HL-60/S4 treated with phorbol 12-myristate 13-acetate at 8.2 ng/mL for 4 days and 3 days (cell line): ENCODE data around the gene GCLC.
"Not testable (repeated sequence)": the region's sequence is repeated elsewhere in the genome, so short reads cannot be mapped to it uniquely, and the experiment has no call there.

Experiments used
- in situ Hi-C: fragments of 300-500 bp; cut with MboI; formaldehyde crosslinking; loops from 2 replicates; pipeline ENCODE4 v1.15.0; 2022; ENCODE audit warnings: low sequenced_read_pairs

The GCLC gene

DNA sequence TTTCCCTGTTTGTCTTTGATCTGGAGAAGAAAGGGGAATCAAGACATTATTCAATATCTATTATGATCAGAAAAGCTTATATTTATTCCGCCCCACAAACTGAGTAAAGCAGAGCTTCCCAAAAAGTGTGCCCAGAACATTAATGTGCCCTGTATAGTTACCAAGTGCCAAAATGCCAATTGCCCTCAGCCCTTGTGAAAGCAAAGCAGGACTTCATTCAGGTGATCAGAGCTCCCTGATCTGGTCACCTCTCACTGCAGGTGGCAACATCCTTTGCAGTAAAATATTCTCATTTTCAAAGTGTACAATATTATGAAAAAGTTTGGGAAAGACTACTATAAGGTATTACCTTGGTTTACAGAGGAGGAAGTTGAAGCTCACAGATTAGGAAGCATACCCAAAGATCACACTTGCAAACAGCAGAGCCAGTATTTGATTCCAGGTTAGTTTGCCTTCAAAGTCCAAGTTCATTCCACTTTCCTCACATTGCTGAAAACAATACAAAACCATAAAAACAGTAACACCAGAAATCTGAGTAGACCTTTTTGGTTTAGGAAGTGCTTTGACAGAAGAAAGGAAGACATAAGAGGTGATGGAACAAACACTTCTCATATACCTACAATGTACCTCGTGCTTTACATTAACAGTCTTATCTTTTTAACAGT lies 19.6 kb upstream of the GCLC start:
- in situ Hi-C loops, result no loop called here

DNA sequence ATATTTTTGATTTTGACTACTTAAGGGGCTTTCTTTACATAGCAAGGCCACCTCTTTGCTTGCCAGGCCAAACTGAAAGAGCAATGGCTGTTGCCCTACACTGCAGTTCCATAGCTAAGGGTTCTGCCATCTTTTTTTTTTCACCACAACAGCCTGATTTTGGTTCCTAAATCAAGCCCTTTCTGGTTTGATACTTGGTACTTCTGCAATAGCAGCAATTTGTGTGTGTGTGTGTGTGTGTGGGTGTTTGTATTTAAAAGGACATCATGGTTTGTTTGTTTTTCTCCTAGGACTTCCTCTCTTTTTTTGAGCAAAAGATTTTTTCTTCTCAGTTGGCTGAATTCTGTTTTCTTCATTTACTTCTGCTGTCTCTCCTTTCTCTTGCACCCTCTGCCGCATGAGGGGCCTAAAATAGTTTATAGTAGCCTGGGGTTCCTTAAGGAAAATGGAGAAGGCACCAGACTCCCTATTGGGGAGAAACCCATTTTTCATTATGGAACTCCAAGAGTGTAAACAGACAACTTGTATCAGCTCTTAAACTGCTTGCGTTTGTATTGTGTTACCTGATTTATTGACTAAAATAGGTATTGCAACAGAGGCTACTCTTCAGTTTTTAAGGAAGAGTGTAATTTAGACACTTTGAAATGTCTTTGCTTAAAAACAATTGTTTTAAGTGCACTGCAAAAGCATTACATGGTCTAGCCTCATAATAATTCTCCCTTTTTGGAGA lies 12.2 kb upstream of the GCLC start:
- in situ Hi-C loops, result no loop called here

DNA sequence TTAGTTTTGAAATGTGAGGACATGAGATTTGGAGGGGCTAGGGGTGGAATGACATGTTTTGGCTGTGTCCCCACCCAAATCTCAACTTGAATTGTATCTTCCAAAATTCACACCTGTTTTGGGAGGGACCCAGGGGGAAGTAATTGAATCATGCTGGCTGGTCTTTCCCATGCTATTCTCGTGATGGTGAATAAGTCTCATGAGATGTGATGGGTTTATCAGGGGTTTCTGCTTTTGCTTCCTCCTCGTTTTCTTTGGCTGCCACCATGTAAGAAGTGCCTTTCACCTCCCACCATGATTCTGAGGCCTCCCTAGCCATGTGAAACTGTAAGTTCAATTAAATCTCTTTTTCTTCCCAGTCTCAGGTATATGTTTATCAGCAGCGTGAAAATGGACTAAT lies 8.7 kb upstream of the GCLC start:
- in situ Hi-C loops, result not testable (repeated sequence)

DNA sequence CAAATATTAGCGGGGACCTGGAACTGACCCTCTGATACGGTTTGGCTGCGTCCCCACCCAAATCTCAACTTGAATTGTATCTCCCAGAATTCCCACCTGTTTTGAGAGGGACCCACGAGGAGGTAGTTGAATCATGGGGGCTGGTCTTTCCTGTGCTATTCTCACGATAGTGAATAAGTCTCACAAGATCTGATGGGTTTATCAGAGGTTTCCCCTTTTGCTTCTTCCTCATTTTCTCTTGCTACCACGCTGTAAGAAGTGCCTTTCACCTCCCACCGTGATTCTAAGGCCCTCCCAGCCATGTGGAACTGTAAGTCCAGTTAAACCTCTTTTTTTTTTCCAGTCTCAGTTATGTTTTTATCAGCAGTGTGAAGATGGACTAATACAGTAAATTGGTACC lies 6.8 kb upstream of the GCLC start:
- in situ Hi-C loops, result not testable (repeated sequence)

DNA sequence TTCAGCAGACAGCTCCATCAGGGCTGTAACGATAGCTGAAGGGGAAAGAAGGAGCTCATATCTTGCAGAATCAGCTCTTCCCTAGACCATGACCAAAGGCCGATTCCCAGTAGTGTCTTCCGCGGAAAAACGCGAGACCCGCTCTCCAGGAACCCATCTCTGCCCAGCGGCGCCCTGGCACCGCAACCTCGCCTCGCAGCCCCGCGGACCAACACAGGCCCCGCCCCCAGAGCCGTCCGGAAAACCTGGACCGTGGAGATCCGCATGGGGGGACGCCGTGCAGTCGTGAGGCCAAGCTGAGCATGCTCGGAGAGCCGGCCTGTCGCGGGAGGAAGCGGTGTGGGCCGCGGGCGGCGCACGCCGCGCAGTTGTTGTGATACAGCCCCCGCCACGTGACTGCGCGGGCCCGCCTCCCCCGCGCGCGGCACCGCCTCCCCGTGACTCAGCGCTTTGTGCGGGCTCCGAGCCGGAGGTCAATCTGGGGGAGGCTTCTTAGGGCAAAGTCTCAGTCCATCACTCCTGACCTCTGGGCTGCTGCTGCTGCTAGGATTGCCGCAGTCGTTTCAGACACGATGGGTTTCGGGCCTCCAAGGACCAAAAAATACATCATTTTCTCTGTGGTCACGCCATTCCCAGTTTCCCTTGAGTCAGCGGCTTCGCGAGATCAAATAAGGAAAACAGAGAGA lies 3.1 kb upstream of the GCLC start:
- in situ Hi-C loops, result no loop called here

DNA sequence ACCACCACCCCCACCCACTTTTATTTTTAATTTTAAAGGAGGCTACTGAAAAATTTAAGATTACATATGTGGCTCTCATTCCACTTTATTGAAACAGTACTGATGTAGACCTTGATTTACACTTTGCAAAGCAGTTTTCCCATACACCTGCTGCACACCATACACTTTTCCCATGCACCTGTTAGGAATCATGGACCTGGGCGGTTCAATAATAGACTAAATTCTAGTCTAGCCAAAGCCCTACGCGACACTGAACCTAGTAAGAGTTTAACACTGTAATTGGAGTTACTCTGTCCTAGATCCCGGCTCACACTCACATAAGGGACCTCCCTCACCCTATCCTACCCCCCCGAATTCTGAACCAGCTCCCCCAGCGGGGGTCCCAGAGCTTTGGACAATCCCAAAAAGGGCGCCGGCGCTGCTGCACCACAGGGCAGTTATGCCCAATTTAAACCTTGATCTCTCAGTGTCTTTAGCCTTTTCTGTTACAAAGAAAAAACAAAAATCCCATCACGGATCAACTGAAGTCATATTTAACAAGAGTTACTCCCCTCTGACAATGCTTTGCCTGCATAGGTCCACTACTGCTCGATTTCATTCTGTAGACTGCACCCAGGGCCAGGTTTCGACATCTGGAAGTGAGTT lies 2.4 kb upstream of the GCLC start:
- in situ Hi-C loops, result no loop called here

DNA sequence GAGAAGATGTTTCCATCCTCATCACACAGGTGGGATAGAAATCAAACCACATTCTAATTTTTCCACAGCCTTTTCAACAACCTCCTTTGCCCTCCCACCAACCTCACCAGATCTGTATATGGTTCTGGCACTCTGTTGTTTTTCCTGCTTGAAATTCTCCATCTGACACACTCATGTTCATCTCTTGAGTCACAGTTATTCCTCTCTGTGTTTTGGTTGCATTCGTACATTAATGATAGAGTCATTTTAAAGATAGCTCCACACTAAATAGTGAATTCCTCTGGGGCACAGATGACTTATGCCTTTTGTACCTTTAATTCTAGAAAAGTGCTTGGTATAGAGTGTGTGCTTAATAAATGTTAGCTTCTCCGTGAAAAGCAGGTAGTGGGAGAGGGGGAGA lies 1.4 kb upstream of the GCLC start:
- in situ Hi-C loops, result no loop called here

DNA sequence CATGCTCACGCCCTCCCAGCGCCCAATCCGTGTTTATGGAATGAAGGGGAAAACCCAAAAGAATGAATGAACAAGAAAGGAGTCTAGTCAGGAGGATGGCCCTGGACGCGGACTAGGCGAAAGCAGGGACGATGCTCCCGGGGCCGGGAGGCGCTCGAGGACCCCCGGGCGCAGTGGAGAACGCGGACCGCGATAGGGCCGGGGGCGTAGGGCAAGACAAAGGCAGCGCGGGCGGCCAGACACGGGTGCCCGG lies 758 bp downstream of the GCLC start:
- in situ Hi-C loops, result no loop called here

DNA sequence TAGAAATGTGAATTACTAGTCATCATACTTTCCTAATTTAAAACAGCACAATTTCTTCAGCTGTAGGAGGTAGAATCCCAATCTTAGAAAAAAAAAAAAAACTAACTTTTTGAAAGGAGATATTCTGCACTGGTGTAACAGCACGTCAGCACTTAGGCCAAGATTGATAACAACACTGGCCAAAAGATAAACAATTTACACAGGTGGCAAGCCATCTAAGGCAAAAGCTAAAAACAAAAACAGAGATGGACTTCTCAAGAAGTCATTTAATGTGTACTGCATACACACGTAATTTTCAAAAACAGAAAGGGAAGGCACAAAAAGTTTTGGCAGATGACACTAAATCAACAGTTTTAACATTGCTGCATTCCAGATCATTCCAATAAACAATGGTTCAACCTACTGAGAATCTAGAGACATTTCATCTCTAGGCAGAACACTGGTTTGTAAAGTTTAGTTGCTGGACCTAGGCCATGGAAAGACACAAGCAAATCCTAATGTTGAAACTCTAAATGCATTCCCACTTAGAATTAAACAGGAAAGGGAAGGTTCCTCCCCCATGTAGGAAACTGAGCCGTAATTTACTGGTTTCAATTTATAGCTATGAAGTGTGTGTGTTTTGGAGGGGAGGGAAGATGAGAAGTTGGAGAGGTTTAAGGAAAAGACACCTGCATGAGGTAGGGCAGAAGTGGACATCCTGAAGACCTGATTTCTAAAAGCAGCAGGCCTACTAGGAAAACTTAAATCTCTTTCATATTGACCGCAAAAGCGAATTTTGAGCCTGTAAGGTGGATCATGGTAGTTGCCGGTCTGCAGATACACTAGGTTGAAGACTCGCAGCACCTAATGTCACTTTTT lies 1.3 kb downstream of the GCLC start:
- in situ Hi-C loops, result no loop called here

DNA sequence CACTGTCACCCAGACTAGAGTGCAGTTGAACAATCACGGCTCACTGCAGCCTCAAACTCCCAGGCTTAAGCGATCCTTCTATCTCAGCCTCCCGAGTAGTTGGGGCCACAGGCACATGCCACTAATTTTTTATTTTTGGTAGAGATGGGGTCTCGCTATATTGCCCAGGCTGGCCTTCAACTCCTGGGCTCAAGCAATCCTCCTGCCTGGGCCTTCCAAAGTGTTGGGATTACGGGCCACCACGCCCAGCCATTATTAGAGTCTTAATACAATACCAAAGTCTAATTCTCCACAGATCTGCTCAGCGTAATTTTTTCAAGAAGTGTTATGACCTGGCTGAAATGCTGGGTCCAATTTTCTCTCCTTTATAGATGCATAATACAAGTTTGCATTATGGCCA lies 3.0 kb downstream of the GCLC start:
- in situ Hi-C loops, result no loop called here

DNA sequence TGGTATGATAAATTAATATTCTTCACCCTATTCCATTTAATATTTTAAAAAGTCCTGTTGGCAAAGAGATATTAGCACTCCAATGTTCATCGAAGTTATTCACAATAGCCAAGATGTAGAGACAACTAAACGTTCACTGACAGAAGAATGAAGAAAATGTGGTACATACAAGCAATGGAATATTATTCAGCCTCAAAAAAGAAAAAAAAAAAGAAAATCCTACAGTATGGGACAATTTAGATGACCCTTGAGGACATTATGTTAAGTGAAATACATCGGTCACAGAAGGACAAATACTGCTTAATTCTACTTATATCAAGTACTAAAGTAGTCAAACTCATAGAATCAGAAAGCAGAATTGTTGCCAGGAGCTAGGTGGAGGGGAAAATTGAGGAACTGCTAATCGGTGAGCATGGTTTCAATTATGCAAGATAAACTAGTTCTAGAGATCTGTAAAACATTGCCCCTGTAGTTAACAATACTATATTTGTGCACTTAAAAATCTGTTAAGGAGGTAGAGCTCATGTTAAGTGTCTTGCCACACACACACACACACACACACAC lies 4.7 kb downstream of the GCLC start:
- in situ Hi-C loops, result no loop called here

DNA sequence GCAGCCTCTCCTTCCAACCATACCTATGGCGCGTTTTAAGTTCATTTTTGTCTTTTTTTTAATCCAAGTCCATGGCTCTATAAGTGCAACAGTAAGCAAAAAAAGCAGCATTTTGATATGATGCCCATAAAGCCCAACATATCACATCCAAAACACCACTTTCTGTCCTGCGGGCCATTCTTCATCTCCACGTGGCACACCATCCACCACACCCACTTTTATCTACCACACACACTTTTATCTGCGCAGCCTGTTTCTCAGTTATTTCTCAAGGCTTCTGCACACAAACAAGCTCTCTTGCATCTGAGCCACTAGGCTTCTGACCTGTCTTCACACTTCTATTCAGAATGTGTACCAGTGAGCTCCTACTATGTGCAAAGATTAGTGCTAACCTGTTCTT lies 5.3 kb downstream of the GCLC start:
- in situ Hi-C loops, result no loop called here

DNA sequence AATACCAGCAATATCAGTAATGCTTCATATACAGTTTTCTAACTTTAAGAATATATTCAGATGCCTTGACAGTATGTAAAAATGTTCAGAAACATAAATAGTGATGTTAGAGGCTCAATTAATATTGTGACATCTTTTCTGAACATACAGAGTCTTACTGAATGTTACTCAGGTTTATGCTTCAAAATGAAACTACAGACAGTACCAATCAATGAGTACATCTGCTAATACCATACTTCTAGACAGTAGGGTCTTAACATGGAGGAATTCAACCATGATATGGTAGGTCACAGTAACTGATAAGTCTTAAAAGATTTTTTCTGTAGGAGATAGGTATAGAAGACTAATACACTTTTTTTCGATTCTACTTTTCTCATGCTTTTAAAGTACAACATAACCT lies 8.3 kb downstream of the GCLC start:
- in situ Hi-C loops, result no loop called here

DNA sequence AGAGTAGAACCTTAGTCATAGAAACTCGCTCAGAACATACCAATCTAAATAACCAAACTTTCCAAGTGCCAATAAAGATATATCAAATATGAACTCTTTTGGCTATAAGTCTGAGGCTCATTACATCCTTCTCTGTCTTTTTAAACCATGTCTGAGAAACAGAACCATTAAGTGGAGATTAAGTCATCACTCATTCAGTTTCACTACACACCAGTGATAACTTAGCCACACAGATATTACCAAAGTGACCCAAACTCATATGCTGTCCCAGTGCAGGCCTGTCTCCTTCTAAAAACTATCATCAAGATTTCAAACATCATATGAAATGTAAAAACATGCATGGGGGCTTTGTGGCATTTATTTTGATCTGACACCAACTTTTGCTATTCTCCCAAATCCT lies 12.0 kb downstream of the GCLC start:
- in situ Hi-C loops, result no loop called here

DNA sequence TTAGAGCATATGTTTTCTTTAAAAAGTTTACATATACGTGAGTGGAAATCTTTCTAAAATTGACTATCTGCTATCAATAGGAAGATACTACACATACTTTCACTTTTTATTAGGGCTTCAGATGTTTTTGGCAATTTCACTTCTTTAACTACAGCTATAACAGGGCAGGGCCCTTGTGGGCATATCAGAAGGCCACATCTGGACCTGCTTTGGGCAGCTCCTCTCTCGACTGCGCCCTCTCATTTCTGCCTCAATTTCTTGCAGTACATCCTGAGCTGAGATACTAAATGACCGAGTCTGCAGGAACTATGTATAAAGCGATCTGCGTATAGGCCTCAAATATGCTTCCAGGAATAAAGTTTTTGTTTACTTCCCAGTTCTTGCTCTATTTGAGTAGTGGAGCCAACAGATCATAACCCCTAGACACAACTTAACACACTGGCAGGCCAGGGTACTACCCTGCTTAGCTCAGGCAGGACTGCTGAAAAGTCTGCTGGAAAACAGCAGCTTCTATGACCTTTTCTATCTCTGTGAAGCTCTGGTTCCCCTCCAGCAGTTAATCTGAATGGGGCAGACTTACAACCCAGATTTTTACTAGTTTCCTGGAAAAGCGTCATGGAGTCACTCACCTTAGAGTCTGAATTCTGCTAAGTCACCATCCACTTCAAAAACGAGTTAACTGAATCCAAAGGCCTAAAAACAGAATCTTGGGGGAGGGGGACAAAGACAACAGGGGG lies 12.7 kb downstream of the GCLC start:
- in situ Hi-C loops, result no loop called here

DNA sequence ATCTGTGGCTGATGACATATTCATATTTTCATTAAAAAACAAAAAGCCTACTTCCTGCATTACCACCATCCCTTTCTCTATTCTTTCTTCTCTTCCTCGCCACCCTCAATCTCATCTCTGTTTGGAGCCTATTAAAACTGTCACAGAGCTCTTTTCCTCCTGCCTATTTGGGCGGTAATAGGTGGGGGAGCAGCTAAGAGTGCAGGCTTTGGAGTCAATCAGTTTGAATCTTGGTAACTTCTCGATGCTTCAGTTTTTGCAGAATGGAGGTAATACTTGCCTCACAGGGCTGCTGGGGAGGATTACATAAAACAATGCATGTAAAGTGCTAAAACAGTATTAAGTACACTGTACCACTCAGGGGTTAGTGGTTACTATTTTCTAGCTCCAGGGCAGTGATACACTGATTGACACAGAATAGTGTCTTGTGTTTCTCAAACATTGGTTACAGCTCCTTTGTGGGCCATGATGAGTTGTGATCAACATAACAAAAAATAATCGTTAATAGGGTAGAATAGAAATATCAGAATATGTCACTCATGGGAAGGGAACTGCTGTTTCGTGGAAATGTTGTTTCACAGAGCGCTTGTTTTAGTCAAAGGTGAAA lies 14.0 kb downstream of the GCLC start:
- in situ Hi-C loops, result no loop called here

DNA sequence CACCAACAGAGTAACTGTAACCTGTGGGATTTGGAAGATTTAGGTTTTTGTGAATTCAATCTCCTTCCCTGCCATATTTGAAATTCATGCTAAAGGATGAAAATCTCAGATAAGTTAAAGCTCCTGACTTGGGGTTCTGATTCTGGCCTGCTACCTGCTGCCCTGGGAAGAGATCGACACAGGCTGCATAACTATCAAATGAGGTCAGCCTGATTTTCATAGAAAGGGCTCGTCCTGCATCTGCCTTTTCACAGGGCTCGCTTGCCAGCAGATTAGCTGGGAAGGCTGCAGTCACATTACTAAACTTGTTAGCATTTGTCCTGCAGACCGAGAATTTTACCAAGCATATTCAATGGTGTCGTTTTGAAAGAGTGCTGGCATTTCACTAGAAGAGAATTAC lies 14.6 kb downstream of the GCLC start:
- in situ Hi-C loops, result no loop called here

DNA sequence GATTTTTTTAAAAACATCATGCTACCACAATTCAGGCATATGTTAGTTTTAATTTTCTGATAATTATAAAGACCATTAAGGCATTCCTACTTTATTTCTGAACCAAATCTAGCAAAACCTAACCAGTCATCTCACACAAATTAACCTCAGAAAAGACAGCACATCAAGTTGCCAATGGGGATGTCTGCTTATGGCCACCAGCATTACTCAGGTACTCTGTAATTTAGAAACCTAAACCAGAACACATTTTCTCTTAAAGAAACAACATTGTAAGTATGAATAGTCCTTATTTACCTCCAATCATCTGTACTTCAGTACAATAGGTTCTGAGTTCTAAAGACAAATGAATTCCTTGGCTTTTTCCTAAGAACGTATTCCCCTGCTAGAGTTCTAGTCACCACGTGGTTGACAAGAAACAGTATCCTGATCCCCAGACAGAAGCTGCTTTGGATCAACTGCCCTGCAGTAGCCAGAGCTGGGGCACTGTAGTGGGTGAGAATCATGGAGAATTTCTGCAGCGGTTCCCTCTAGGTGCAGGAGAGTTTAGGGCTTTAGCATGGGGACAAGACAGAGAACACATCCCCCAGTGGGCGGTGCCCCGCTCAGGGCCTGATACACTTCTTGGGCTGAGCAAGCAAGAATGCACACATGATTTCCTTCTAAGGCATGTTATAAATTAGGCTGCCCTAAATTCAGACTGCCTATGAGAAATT lies 15.4 kb downstream of the GCLC start:
- in situ Hi-C loops, result no loop called here

DNA sequence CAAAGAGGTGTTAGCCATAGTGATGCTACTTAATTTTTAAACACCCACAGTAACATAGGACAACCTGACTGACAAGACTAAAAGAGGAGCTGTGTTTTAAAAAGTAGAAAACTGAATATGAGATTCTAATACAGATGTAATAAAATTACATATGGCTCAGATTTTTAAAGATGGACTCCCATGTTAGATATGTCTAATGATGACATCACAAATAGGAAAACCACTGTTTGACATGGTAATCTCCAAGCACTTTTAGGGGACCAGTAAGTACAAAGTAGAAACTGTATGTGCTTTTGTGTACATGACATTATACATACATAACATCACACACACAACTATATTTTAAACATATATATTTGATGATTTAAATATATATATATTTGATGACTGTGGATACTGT lies 16.8 kb downstream of the GCLC start:
- in situ Hi-C loops, result no loop called here
